ENCODE data around the gene TMEM114. TPM values are rescaled to one million over a fixed set of nuclear protein-coding genes. Genes with fewer than 3 reads are reported as not detected.

Gene TMEM114
- total and polyA plus RNA-seq, 5 donors from 2014 or later, result not detected

DNA sequence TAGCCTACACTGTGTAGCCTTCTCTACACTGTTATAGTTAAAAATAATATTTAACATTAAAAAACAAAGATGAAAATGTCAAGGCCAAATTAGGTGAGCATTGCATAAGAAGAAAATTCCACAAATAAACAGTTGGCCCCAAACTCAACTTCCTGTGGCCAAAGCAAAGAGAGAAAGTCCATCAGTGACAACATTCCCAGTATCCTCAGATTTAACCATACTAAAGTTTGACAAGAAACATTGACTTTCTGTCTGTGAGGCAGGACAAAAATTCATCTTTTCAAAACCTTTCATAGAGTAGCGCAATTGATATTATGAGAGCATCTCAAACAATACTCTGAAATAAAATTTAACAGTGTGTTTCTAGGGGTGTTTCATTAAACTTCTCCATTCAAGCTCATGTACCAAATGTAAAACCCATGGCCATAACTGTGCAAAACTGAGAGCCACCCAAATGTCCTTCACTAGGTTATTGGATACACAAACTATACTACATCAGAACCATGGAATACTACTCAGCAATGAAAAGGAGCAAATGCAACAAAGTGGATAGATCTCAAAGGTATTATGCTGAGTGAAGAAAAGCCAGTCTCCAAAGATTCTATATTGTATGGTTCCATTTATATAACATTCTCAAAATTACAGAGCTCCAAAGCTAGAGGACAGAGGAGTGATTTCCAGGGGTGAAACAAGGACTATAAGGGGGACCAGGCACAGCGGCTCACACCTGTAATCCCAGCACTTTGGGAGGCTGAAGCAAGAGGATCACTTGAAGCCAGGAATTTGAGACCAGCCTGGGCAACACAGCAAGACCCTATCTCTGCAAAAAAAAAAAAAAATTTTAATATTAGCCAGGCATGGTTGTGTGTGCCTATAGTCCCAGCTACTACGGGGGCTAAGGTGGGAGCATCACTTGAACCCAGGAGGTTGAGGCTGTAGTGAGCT, 38.7 kb downstream of the TMEM114 start:
- Histone ChIP-seq H3K36me3 (ENCODE audit: control insufficient read depth, insufficient read depth, low read length) (no peaks in the 10 kb centered on the region), H3K4me3 (ENCODE audit: low read depth, low read length) (no peak overlapping the region), H3K27ac (ENCODE audit: insufficient read depth, low read length, poor library complexity, severe bottlenecking) (no peak overlapping the region), H3K27me3 (ENCODE audit: control insufficient read depth, insufficient read depth, low read length) (no peaks in the 10 kb centered on the region), H3K9me3 (ENCODE audit: control insufficient read depth in 2 of 2, low read length in 2 of 2) (no peaks in the 10 kb centered on the region), H3K4me1 (ENCODE audit: control insufficient read depth, insufficient read depth, low read length, poor library complexity, severe bottlenecking) (no peaks in the 10 kb centered on the region)
- Mint-ChIP-seq H3K4me1 (no peaks in the 10 kb centered on the region), H3K27me3 (peaks cover 20% of the 10 kb centered on the region), H3K36me3 (no peaks in the 10 kb centered on the region), H3K4me3 (no peak overlapping the region), H3K27ac (no peak overlapping the region), H3K9me3 (peaks cover 0 to 1% (median 0%) of the 10 kb centered on the region in 7 donors)
- ATAC-seq (ENCODE audit: low read depth in 2 of 2) (no peak), DNase-seq (no peak)

DNA sequence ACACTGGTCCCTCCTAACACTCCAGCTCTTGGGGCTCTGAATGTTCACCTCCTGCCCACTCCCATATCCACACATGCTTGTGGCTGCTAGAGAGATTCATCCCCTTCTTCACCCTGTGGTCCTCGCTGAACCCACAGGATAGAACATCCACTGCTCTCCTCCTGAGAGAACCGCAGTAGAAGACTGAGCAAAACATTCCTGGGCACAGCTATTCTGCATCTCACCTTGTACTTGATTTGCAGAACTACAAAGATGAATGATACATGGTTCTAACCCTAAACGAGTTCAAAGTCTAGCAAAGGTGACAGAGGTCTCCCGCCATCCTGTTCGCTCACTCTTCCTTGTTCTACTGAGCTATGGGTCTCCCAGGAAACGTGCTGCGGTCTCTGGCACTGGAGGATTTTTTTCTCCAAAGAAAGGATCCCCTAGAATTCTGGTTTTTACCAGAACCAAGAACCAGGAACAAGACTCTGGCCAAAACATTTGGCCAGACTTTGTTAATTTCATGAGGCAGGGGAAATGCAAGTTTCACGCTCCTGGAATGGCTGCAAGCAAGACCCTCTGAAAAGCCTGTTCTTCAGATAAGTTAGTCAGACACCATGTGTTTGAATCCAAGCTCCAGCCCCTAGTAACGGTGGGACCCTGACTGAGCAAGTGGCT, 39.5 kb downstream of the TMEM114 start:
- H3K9me3 Mint-ChIP-seq, result peaks cover 0 to 1% (median 0%) of the 10 kb centered on the region in 7 donors
- no peak overlapping the region for H3K4me3 Mint-ChIP-seq
- peaks cover 20% of the 10 kb centered on the region for H3K27me3 Mint-ChIP-seq
- H3K4me1 Mint-ChIP-seq, result no peaks in the 10 kb centered on the region
- H3K27me3 ChIP-seq (ENCODE audit: control insufficient read depth, insufficient read depth, low read length), result no peaks in the 10 kb centered on the region
- no peaks in the 10 kb centered on the region for H3K36me3 Mint-ChIP-seq
- H3K9me3 ChIP-seq (ENCODE audit: control insufficient read depth in 2 of 2, low read length in 2 of 2), result no peaks in the 10 kb centered on the region
- no peak overlapping the region for H3K27ac ChIP-seq (ENCODE audit: insufficient read depth, low read length, poor library complexity, severe bottlenecking)
- H3K27ac Mint-ChIP-seq, result no peak overlapping the region
- ATAC-seq (ENCODE audit: low read depth in 2 of 2) (no peak), DNase-seq (no peak)
- H3K36me3 ChIP-seq (ENCODE audit: control insufficient read depth, insufficient read depth, low read length), result no peaks in the 10 kb centered on the region
- H3K4me1 ChIP-seq (ENCODE audit: control insufficient read depth, insufficient read depth, low read length, poor library complexity, severe bottlenecking), result no peaks in the 10 kb centered on the region
- no peak overlapping the region for H3K4me3 ChIP-seq (ENCODE audit: low read depth, low read length)

GRCh38 chr16:8549843-8550412, 40.4 kb downstream of the TMEM114 start:
- ATAC-seq (ENCODE audit: low read depth in 2 of 2), result no peak
- no peak overlapping the region for H3K27ac Mint-ChIP-seq

GRCh38 chr16:8548166-8548565, 42.1 kb downstream of the TMEM114 start:
- Mint-ChIP-seq H3K9me3 (peaks cover 0 to 1% (median 0%) of the 10 kb centered on the region in 7 donors), H3K27ac (no peak overlapping the region), H3K27me3 (peaks cover 27% of the 10 kb centered on the region), H3K4me3 (no peak overlapping the region), H3K36me3 (no peaks in the 10 kb centered on the region), H3K4me1 (no peaks in the 10 kb centered on the region)
- Histone ChIP-seq H3K4me1 (ENCODE audit: control insufficient read depth, insufficient read depth, low read length, poor library complexity, severe bottlenecking) (no peaks in the 10 kb centered on the region), H3K4me3 (ENCODE audit: low read depth, low read length) (no peak overlapping the region), H3K36me3 (ENCODE audit: control insufficient read depth, insufficient read depth, low read length) (no peaks in the 10 kb centered on the region), H3K27ac (ENCODE audit: insufficient read depth, low read length, poor library complexity, severe bottlenecking) (no peak overlapping the region), H3K9me3 (ENCODE audit: control insufficient read depth in 2 of 2, low read length in 2 of 2) (no peaks in the 10 kb centered on the region), H3K27me3 (ENCODE audit: control insufficient read depth, insufficient read depth, low read length) (no peaks in the 10 kb centered on the region)
- DNase-seq (no peak), ATAC-seq (ENCODE audit: low read depth in 2 of 2) (no peak)

More at GRCh38 chr16:8549843-8550412, 40.4 kb downstream of the TMEM114 start:
- Histone ChIP-seq H3K4me3 (ENCODE audit: low read depth, low read length) (no peak overlapping the region), H3K4me1 (ENCODE audit: control insufficient read depth, insufficient read depth, low read length, poor library complexity, severe bottlenecking) (no peaks in the 10 kb centered on the region), H3K27me3 (ENCODE audit: control insufficient read depth, insufficient read depth, low read length) (no peaks in the 10 kb centered on the region), H3K36me3 (ENCODE audit: control insufficient read depth, insufficient read depth, low read length) (no peaks in the 10 kb centered on the region), H3K27ac (ENCODE audit: insufficient read depth, low read length, poor library complexity, severe bottlenecking) (no peak overlapping the region), H3K9me3 (ENCODE audit: control insufficient read depth in 2 of 2, low read length in 2 of 2) (no peaks in the 10 kb centered on the region)
- Mint-ChIP-seq H3K36me3 (no peaks in the 10 kb centered on the region), H3K4me1 (no peaks in the 10 kb centered on the region), H3K9me3 (peaks cover 0 to 1% (median 0%) of the 10 kb centered on the region in 7 donors), H3K27me3 (peaks cover 20% of the 10 kb centered on the region), H3K4me3 (no peak overlapping the region)
- no peak for DNase-seq

DNA sequence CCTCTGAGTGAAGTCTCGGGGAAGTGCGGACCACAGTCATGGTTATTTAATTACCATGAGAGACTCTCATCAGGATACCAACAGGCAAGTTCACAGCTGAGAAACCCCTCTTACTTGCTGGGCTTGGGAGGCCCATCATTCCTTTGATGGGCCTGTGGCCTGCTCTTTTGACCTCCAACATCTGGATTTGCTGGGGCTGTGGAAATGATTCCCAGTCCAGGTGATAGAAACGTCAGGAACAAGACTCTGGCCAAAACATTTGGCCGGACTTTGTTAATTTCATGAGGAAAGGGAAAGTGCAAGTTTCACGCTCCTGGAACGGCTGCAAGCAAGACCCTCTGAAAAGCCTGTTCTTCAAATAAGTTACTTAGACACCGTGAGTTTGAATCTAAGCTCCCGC, 42.5 kb downstream of the TMEM114 start:
- H3K4me1 Mint-ChIP-seq, result no peaks in the 10 kb centered on the region

GRCh38 chr16:8544406-8544805, 45.9 kb downstream of the TMEM114 start:
- no peaks in the 10 kb centered on the region for H3K9me3 ChIP-seq (ENCODE audit: control insufficient read depth in 2 of 2, low read length in 2 of 2)
- H3K27ac ChIP-seq (ENCODE audit: insufficient read depth, low read length, poor library complexity, severe bottlenecking), result no peak overlapping the region
- Mint-ChIP-seq H3K4me1 (no peaks in the 10 kb centered on the region), H3K27ac (no peak overlapping the region), H3K27me3 (peaks cover 23% of the 10 kb centered on the region), H3K36me3 (no peaks in the 10 kb centered on the region), H3K4me3 (no peak overlapping the region), H3K9me3 (peaks cover 0 to 1% (median 0%) of the 10 kb centered on the region in 7 donors)
- H3K36me3 ChIP-seq (ENCODE audit: control insufficient read depth, insufficient read depth, low read length), result no peaks in the 10 kb centered on the region
- DNase-seq (no peak), ATAC-seq (ENCODE audit: low read depth in 2 of 2) (no peak)
- no peaks in the 10 kb centered on the region for H3K27me3 ChIP-seq (ENCODE audit: control insufficient read depth, insufficient read depth, low read length)
- H3K4me1 ChIP-seq (ENCODE audit: control insufficient read depth, insufficient read depth, low read length, poor library complexity, severe bottlenecking), result no peaks in the 10 kb centered on the region
- H3K4me3 ChIP-seq (ENCODE audit: low read depth, low read length), result no peak overlapping the region

More for the DNA sequence above, 42.5 kb downstream of the TMEM114 start:
- Histone ChIP-seq H3K36me3 (ENCODE audit: control insufficient read depth, insufficient read depth, low read length) (no peaks in the 10 kb centered on the region), H3K4me1 (ENCODE audit: control insufficient read depth, insufficient read depth, low read length, poor library complexity, severe bottlenecking) (no peaks in the 10 kb centered on the region), H3K27ac (ENCODE audit: insufficient read depth, low read length, poor library complexity, severe bottlenecking) (no peak overlapping the region), H3K9me3 (ENCODE audit: control insufficient read depth in 2 of 2, low read length in 2 of 2) (no peaks in the 10 kb centered on the region), H3K4me3 (ENCODE audit: low read depth, low read length) (no peak overlapping the region), H3K27me3 (ENCODE audit: control insufficient read depth, insufficient read depth, low read length) (no peaks in the 10 kb centered on the region)
- Mint-ChIP-seq H3K9me3 (peaks cover 0 to 1% (median 0%) of the 10 kb centered on the region in 7 donors), H3K36me3 (no peaks in the 10 kb centered on the region), H3K4me3 (no peak overlapping the region), H3K27me3 (peaks cover 27% of the 10 kb centered on the region), H3K27ac (no peak overlapping the region)
- ATAC-seq (ENCODE audit: low read depth in 2 of 2), result no peak
- DNase-seq, result no peak

DNA sequence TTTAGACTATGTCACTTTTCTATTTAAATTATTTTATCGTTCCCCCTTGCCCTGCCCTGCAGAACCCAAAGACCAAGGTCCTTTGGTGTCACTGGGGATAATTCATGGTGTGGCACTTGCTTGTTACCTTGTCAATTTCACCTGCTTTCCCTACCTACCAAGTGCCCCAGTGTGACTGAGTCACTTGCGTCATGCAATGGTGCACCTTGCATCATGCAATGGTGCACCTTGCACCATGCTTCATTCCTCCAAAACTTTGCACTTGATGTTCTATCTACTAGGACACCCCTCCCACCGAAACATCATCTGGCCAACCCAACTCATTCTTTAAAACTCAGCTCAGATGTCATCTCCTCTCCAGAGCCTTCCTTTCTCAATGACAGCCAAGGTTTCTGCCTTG, 47.1 kb downstream of the TMEM114 start:
- H3K4me1 Mint-ChIP-seq, result no peaks in the 10 kb centered on the region
- Histone ChIP-seq H3K36me3 (ENCODE audit: control insufficient read depth, insufficient read depth, low read length) (no peaks in the 10 kb centered on the region), H3K9me3 (ENCODE audit: control insufficient read depth in 2 of 2, low read length in 2 of 2) (no peaks in the 10 kb centered on the region), H3K4me1 (ENCODE audit: control insufficient read depth, insufficient read depth, low read length, poor library complexity, severe bottlenecking) (no peaks in the 10 kb centered on the region), H3K27me3 (ENCODE audit: control insufficient read depth, insufficient read depth, low read length) (no peaks in the 10 kb centered on the region), H3K4me3 (ENCODE audit: low read depth, low read length) (no peak overlapping the region), H3K27ac (ENCODE audit: insufficient read depth, low read length, poor library complexity, severe bottlenecking) (no peak overlapping the region)
- H3K4me3 Mint-ChIP-seq, result no peak overlapping the region
- H3K9me3 Mint-ChIP-seq, result peaks cover 0 to 3% (median 0%) of the 10 kb centered on the region in 7 donors
- ATAC-seq (ENCODE audit: low read depth in 2 of 2) (no peak), DNase-seq (no peak)
- H3K27me3 Mint-ChIP-seq, result peaks cover 19% of the 10 kb centered on the region
- H3K27ac Mint-ChIP-seq, result no peak overlapping the region
- H3K36me3 Mint-ChIP-seq, result no peaks in the 10 kb centered on the region

Measured in CD4-positive, CD25-positive, alpha-beta regulatory T cell (primary cell).